Endothelial cell of umbilical vein (primary cell): Measurements from ENCODE around the gene DNAJC30. TPM values are rescaled to one million over a fixed set of nuclear protein-coding genes. Genes with fewer than 3 reads are reported as not detected.

ENCODE experiments used
- BruUV-seq: library from RNA; stranded (reverse); fragments of 400-500 nt; replicated peaks from 2 replicates; lab custom pipeline; 2021; lab: Mats Ljungman, UMichigan
- CTCF ChIA-PET: fragments of 300-600, 350-600 bp; sonication (Branson Sonifier 250); formaldehyde crosslinking; loops from one replicate; lab custom pipeline; 2021; ENCODE audit warnings: antibody characterized with exemption, inconsistent platforms; lab: Charles Lee
- POLR2A ChIA-PET: fragments of 300-600, 350-600 bp; sonication (Branson Sonifier 250); formaldehyde crosslinking; loops from one replicate; lab custom pipeline; 2021; ENCODE audit warnings: antibody characterized with exemption, inconsistent platforms; lab: Charles Lee
- DNase-seq: peaks from one replicate; pipeline ENCODE4 v3.0.0-alpha.2; 2011; ENCODE audit warnings: low read depth, low spot score
- FAIRE-seq: peaks from 2 replicates; lab custom pipeline; 2011; peaks lifted over from hg19 to GRCh38; lab: Jason Lieb, UNC
- H2AFZ ChIP-seq: 2 replicates; pipeline ENCODE4 v1.6.0; 2012; ENCODE audit warnings: low read depth, low read length, control low read depth, inconsistent platforms
- H3K27ac ChIP-seq: 2 replicates; pipeline ENCODE4 v1.5.1; 2011; ENCODE audit warnings: low read depth, mild to moderate bottlenecking, control low read depth, low read length, moderate library complexity; ENCODE audit not compliant: insufficient read depth
- H3K27me3 ChIP-seq, 2 experiments: 2 replicates each; pipeline versions ENCODE4 v1.6.0 to v1.6.1; 2011; ENCODE audit warnings: low read length in 2 of 2, mixed read lengths in 1 of 2; ENCODE audit not compliant: control insufficient read depth in 2 of 2, insufficient read depth in 2 of 2
- H3K36me3 ChIP-seq, 2 experiments: 2 replicates in 1 of 2; 3 replicates in 1 of 2; pipeline ENCODE4 v1.5.1; 2011; ENCODE audit warnings: low read length in 2 of 2, mild to moderate bottlenecking in 1 of 2, moderate library complexity in 1 of 2; ENCODE audit not compliant: control insufficient read depth in 2 of 2, insufficient read depth in 2 of 2; ENCODE audit errors: extremely low read depth in 1 of 2
- H3K4me1 ChIP-seq: 3 replicates; pipeline ENCODE4 v1.5.1; 2011; ENCODE audit warnings: mild to moderate bottlenecking, low read length; ENCODE audit not compliant: control insufficient read depth, insufficient read depth; ENCODE audit errors: extremely low read depth
- H3K4me2 ChIP-seq: 2 replicates; pipeline ENCODE4 v1.6.1; 2011; ENCODE audit warnings: low read length, control low read depth, mixed read lengths; ENCODE audit not compliant: insufficient read depth
- H3K4me3 ChIP-seq, 3 experiments: fragments of 200-600 bp in 1 of 3; sonication (generic), shearing (Covaris generic) in 1 of 3; replicated peaks in 1 of 3; 2 replicates each; pipeline ENCODE4 v1.5.1; 2011 to 2016; ENCODE audit warnings: control low read depth in 3 of 3, low read length in 3 of 3, mild to moderate bottlenecking in 2 of 3, inconsistent platforms in 1 of 3, low read depth in 1 of 3, moderate library complexity in 1 of 3; ENCODE audit not compliant: insufficient read depth in 1 of 3
- H3K79me2 ChIP-seq: 2 replicates; pipeline ENCODE4 v1.6.0; 2012; ENCODE audit warnings: low read length, inconsistent platforms; ENCODE audit not compliant: control insufficient read depth, insufficient read depth
- H3K9ac ChIP-seq: replicated peaks from 2 replicates; pipeline ENCODE3; 2011; ENCODE audit warnings: low read length, control low read depth; ENCODE audit not compliant: insufficient read depth; ENCODE audit errors: extremely low read depth
- H3K9me1 ChIP-seq: replicated peaks from 3 replicates; pipeline ENCODE4 v1.6.0; 2011; ENCODE audit warnings: mild to moderate bottlenecking, low read length; ENCODE audit not compliant: control insufficient read depth, insufficient read depth; ENCODE audit errors: extremely low read depth
- H3K9me3 ChIP-seq: replicated peaks from 2 replicates; pipeline ENCODE4 v1.5.1; 2012; ENCODE audit warnings: low read length, inconsistent platforms; ENCODE audit not compliant: control insufficient read depth, insufficient read depth
- H4K20me1 ChIP-seq: replicated peaks from 2 replicates; pipeline ENCODE3; 2011; ENCODE audit warnings: mild to moderate bottlenecking, low read length; ENCODE audit not compliant: control insufficient read depth, insufficient read depth; ENCODE audit errors: extremely low read depth
- CTCF ChIP-seq, 2 donors: IDR thresholded peaks; 1 replicate in 1 of 2; 2 replicates in 1 of 2; pipeline ENCODE4 v1.5.1; 2011; ENCODE audit warnings: low read length in 2 of 2, mild to moderate bottlenecking in 2 of 2, moderate library complexity in 2 of 2, control low read depth in 1 of 2, inconsistent platforms in 1 of 2, low read depth in 1 of 2; ENCODE audit not compliant: insufficient read depth in 1 of 2; ENCODE audit errors: extremely low read depth in 1 of 2
- EZH2 ChIP-seq: IDR thresholded peaks from 2 replicates; pipeline ENCODE4 v1.6.1; 2012; ENCODE audit warnings: borderline replicate concordance, low read depth, mild to moderate bottlenecking, moderate library complexity, low read length, inconsistent platforms; ENCODE audit not compliant: severe bottlenecking
- FOS ChIP-seq: IDR thresholded peaks from 2 replicates; pipeline ENCODE4 v1.6.1; 2011; ENCODE audit warnings: mild to moderate bottlenecking, low read length, moderate library complexity, borderline replicate concordance; ENCODE audit not compliant: insufficient read depth
- GATA2 ChIP-seq: IDR thresholded peaks from 2 replicates; pipeline ENCODE4 v1.7.0; 2011; ENCODE audit warnings: low read depth, mild to moderate bottlenecking, moderate library complexity, mixed read lengths, low read length; ENCODE audit not compliant: insufficient read length, insufficient read depth
- JUN ChIP-seq: IDR thresholded peaks from 2 replicates; pipeline ENCODE4 v1.6.1; 2011; ENCODE audit warnings: borderline replicate concordance, low read depth; ENCODE audit not compliant: insufficient read length, insufficient read depth
- MYC ChIP-seq: IDR thresholded peaks from one replicate; pipeline ENCODE4 v1.6.1; 2011; ENCODE audit warnings: mild to moderate bottlenecking, low read depth, low read length
- POLR2A ChIP-seq: IDR thresholded peaks from 2 replicates; pipeline ENCODE4 v1.6.1; 2012; ENCODE audit warnings: low read depth, mild to moderate bottlenecking, control low read depth, low read length
- POLR2AphosphoS5 ChIP-seq: IDR thresholded peaks from 2 replicates; pipeline ENCODE4 v1.6.1; 2012; ENCODE audit warnings: low read depth, mild to moderate bottlenecking, control low read depth, low read length, moderate library complexity; ENCODE audit not compliant: insufficient read depth
- dilution Hi-C: fragments of 300-500 bp; cut with MboI; formaldehyde crosslinking; loops from one replicate; pipeline ENCODE4 v1.15.0; 2019; ENCODE audit warnings: low sequenced_read_pairs; ENCODE audit not compliant: extremely low pct_ligation_motif_present
- intact Hi-C: fragments of 100-400 bp; cut with micrococcal nuclease; formaldehyde crosslinking; loops from one replicate; pipeline ENCODE4 v1.10.0; 2022
- polyA plus RNA-seq, 4 experiments: library from polyadenylated mRNA; depleted of rRNA in 3 of 4; stranded (reverse) in 3 of 4; unstranded in 1 of 4; fragments of >200 nt; gene quantifications; 2 replicates each; pipeline versions ENCODE4 v1.2.1 to v1.2.3, GENCODE V29; 2011 to 2012; ENCODE audit warnings: missing spikeins in 1 of 4
- total RNA-seq: library from RNA; stranded (reverse); gene quantifications from 2 replicates; pipeline ENCODE4 v1.2.3, GENCODE V29; 2021
- TF ChIP-seq, protein P1 (sequence below): IDR thresholded peaks from 2 replicates; pipeline ENCODE4 v1.6.1; 2011; ENCODE audit not compliant: insufficient read depth, insufficient read length

The DNAJC30 gene
- total and polyA plus RNA-seq, 2 donors (not counting 3 experiments of a cell fraction or from before 2014, with no cell fraction given): 10.6 to 11.9 TPM

GRCh38 chr7:73717991-73718405, 34.7 kb upstream of the DNAJC30 start:
- DNase-seq: peak; percentile 97
- H3K27ac ChIP-seq: peak overlapping the region; percentile 98
- BruUV-seq: no TSS peak

GRCh38 chr7:73717025-73717807, 34.0 kb upstream of the DNAJC30 start:
- TF ChIP-seq GATA2 (no peak), MYC (no peak), CTCF (IDR thresholded peaks at IDR 0.05; ENCODE audit: extremely low read depth in 1 of 2, insufficient read depth in 1 of 2, low read depth in 1 of 2, low read length in 2 of 2) (no peak), EZH2 (no peak), POLR2A (no peak), JUN (no peak), FOS (no peak), POLR2AphosphoS5 (no peak)
- TF ChIP-seq, protein P1, sequence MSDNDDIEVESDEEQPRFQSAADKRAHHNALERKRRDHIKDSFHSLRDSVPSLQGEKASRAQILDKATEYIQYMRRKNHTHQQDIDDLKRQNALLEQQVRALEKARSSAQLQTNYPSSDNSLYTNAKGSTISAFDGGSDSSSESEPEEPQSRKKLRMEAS: no peak
- no peaks in the 10 kb centered on the region for H3K27me3 ChIP-seq
- H3K4me1 ChIP-seq: peaks cover 35% of the 10 kb centered on the region
- peak overlapping the region; percentile 84 for H3K9ac ChIP-seq
- no peaks in the 10 kb centered on the region for H3K36me3 ChIP-seq
- H3K9me1 ChIP-seq: no peaks in the 10 kb centered on the region
- H3K9me3 ChIP-seq: no peaks in the 10 kb centered on the region
- ChIA-PET CTCF (interaction anchor here (0.7 to 3.4 kb wide), 7 partner anchors 8 to 110 kb away, joined by 3 to 26 read pairs (median 7); no protein-coding TSS in a partner anchor), POLR2A (interaction anchor here (0.6 to 0.8 kb wide), 2 partner anchors 21 to 36 kb away, joined by 3 to 5 read pairs; partner anchors contain the start of gene ABHD11)
- TSS peak; percentile 53 for BruUV-seq
- peak; percentile 49 for DNase-seq
- H2AFZ ChIP-seq: no peak overlapping the region
- H3K4me3 ChIP-seq: peak overlapping the region in 1 of 3 experiments; percentile 12
- intact Hi-C loops (no loop called here), dilution Hi-C loops (no loop called here)
- FAIRE-seq: peak; percentile 79
- H3K79me2 ChIP-seq: peaks cover 50% of the 10 kb centered on the region
- no peaks in the 10 kb centered on the region for H4K20me1 ChIP-seq
- H3K4me2 ChIP-seq: peak overlapping the region; percentile 39
- peak overlapping the region; percentile 98 for H3K27ac ChIP-seq

More at GRCh38 chr7:73717991-73718405, 34.7 kb upstream of the DNAJC30 start:
- no peak overlapping the region for H2AFZ ChIP-seq
- H3K4me3 ChIP-seq: peak overlapping the region; percentile 42 to 66 (median 57)
- peak; percentile 99 for FAIRE-seq
- no peaks in the 10 kb centered on the region for H3K27me3 ChIP-seq
- dilution Hi-C loops: no loop called here
- H3K9me1 ChIP-seq: no peaks in the 10 kb centered on the region
- H4K20me1 ChIP-seq: no peaks in the 10 kb centered on the region
- POLR2A ChIA-PET: no interaction called here
- CTCF ChIA-PET: interaction anchor here (0.7 to 3.4 kb wide), 5 partner anchors 13 to 111 kb away, joined by 3 to 26 read pairs (median 13); no protein-coding TSS in a partner anchor
- peak overlapping the region; percentile 48 for H3K4me2 ChIP-seq
- H3K36me3 ChIP-seq: no peaks in the 10 kb centered on the region
- TF ChIP-seq POLR2AphosphoS5 (peak; percentile 98), JUN (peak; percentile 96), GATA2 (peak; percentile 49), POLR2A (peak; percentile 73), FOS (peak; percentile 97), EZH2 (no peak)
- TF ChIP-seq, protein P1: no peak
- peaks cover 42% of the 10 kb centered on the region for H3K79me2 ChIP-seq
- peak overlapping the region; percentile 84 for H3K9ac ChIP-seq
- intact Hi-C loops: loop anchor here (1.0 kb wide), 3 partner anchors 11 to 133 kb away; partner anchors contain the start of genes BUD23 and DNAJC30
- H3K4me1 ChIP-seq: peaks cover 35% of the 10 kb centered on the region
- no peaks in the 10 kb centered on the region for H3K9me3 ChIP-seq
